ENCODE measurements around the gene C11orf68.

GRCh38 chr11:65942531-65942930 is 23.7 kb upstream of the C11orf68 start:
- TF ChIP-seq POLR2AphosphoS5 (IDR thresholded peaks at IDR 0.05; ENCODE audit: low read depth, low read length) (no peak), SIN3A (IDR thresholded peaks at IDR 0.05; ENCODE audit: borderline replicate concordance, insufficient read depth, low read length) (no peak), REST (IDR thresholded peaks at IDR 0.05; ENCODE audit: insufficient read depth in 1 of 2, low read depth in 2 of 2, low read length in 2 of 2) (no peak)

All from PFSK-1 (cell line).